ENCODE results near the gene FLII. TPM values are rescaled to one million over a fixed set of nuclear protein-coding genes. Genes with fewer than 3 reads are reported as not detected.
A peak's percentile ranks its signal among the peaks of the same experiment; 100 is the strongest.

Gene FLII
- total and polyA plus RNA-seq, 5 donors from 2014 or later, result 123 to 344 (median 131) TPM

- H3K9me3 ChIP-seq (ENCODE audit: control insufficient read depth in 2 of 2, low read length in 2 of 2), result no peaks in the 10 kb centered on the region
- no peak overlapping the region for H3K27ac ChIP-seq (ENCODE audit: insufficient read depth, low read length, poor library complexity, severe bottlenecking)
- Mint-ChIP-seq H3K27me3 (no peaks in the 10 kb centered on the region), H3K9me3 (no peaks in the 10 kb centered on the region), H3K36me3 (peaks cover 13% of the 10 kb centered on the region), H3K4me1 (no peaks in the 10 kb centered on the region), H3K27ac (peak overlapping the region in 2 of 3 donors; percentile 41 to 76), H3K4me3 (no peak overlapping the region)
- peaks cover 13% of the 10 kb centered on the region for H3K36me3 ChIP-seq (ENCODE audit: control insufficient read depth, insufficient read depth, low read length)
- H3K4me1 ChIP-seq (ENCODE audit: control insufficient read depth, insufficient read depth, low read length, poor library complexity, severe bottlenecking), result no peaks in the 10 kb centered on the region
- ATAC-seq (ENCODE audit: low read depth in 2 of 2), result no peak
- no peak overlapping the region for H3K4me3 ChIP-seq (ENCODE audit: low read depth, low read length)
- no peaks in the 10 kb centered on the region for H3K27me3 ChIP-seq (ENCODE audit: control insufficient read depth, insufficient read depth, low read length)
- no peak for DNase-seq
Measured at GRCh38 chr17:18235743-18236256, 22.7 kb downstream of the FLII start.

DNA sequence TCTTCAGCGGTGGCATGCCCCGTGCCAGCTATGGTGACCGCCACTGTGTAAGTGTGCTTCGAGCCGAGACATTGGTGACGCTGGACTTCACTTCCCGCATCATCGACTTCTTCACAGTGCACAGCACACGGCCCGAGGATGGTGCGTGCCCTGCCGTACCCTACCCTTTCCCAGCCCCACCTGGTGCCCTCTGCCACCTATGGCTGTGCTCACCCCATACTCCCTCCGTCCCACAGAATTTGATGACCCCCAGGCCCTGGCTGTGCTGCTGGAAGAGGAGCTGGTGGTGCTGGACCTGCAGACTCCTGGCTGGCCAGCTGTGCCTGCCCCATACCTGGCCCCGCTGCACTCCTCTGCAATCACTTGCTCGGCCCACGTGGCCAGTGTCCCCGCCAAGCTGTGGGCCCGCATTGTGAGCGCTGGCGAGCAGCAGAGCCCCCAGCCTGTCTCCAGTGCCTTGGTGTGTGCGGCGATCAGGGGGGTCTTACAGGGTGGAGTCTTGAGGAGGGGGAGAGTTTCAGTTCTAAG, 23.6 kb downstream of the FLII start:
- Mint-ChIP-seq H3K27me3 (no peaks in the 10 kb centered on the region), H3K4me3 (no peak overlapping the region), H3K27ac (no peak overlapping the region), H3K36me3 (peaks cover 13% of the 10 kb centered on the region), H3K9me3 (no peaks in the 10 kb centered on the region), H3K4me1 (peaks cover 0 to 2% (median 0%) of the 10 kb centered on the region in 4 donors)
- H3K27me3 ChIP-seq (ENCODE audit: control insufficient read depth, insufficient read depth, low read length), result no peaks in the 10 kb centered on the region
- H3K4me3 ChIP-seq (ENCODE audit: low read depth, low read length), result no peak overlapping the region
- no peaks in the 10 kb centered on the region for H3K4me1 ChIP-seq (ENCODE audit: control insufficient read depth, insufficient read depth, low read length, poor library complexity, severe bottlenecking)
- H3K9me3 ChIP-seq (ENCODE audit: control insufficient read depth in 2 of 2, low read length in 2 of 2), result no peaks in the 10 kb centered on the region
- H3K27ac ChIP-seq (ENCODE audit: insufficient read depth, low read length, poor library complexity, severe bottlenecking), result no peak overlapping the region
- H3K36me3 ChIP-seq (ENCODE audit: control insufficient read depth, insufficient read depth, low read length), result peaks cover 13% of the 10 kb centered on the region
- no peak for DNase-seq
- ATAC-seq (ENCODE audit: low read depth in 2 of 2), result no peak

DNA sequence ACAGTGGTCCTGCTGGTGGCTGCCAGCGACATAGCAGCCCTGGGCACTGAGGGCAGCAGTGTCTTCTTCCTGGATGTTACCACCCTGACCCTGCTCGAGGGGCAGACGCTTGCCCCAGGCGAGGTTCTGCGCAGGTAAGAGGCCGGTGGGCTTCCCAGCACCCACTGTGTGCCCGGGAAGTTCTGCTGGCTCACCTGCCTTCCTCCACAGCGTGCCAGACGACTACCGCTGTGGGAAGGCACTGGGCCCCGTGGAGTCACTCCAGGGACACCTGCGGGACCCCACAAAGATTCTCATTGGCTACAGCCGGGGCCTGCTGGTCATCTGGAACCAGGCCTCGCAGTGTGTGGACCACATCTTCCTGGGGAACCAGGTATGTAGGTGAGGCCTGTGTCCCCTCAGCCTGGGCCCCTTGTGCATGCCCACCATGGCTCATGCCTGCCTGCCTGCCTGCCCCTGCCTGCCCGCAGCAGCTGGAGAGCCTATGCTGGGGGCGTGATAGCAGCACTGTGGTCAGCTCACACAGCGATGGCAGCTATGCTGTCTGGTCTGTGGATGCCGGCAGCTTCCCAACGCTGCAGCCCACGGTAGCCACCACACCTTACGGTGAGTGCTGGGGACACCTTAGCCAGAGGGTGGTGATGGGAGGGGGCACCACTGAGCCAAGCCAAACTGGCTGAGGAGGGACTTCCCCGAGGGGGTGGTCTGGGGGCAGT, 24.6 kb downstream of the FLII start:
- Histone ChIP-seq H3K9me3 (ENCODE audit: control insufficient read depth in 2 of 2, low read length in 2 of 2) (no peaks in the 10 kb centered on the region), H3K4me1 (ENCODE audit: control insufficient read depth, insufficient read depth, low read length, poor library complexity, severe bottlenecking) (no peaks in the 10 kb centered on the region), H3K36me3 (ENCODE audit: control insufficient read depth, insufficient read depth, low read length) (peaks cover 13% of the 10 kb centered on the region), H3K4me3 (ENCODE audit: low read depth, low read length) (no peak overlapping the region), H3K27ac (ENCODE audit: insufficient read depth, low read length, poor library complexity, severe bottlenecking) (no peak overlapping the region), H3K27me3 (ENCODE audit: control insufficient read depth, insufficient read depth, low read length) (no peaks in the 10 kb centered on the region)
- H3K9me3 Mint-ChIP-seq, result no peaks in the 10 kb centered on the region
- H3K4me3 Mint-ChIP-seq, result peak overlapping the region in 1 of 4 donors; percentile 12
- peaks cover 13% of the 10 kb centered on the region for H3K36me3 Mint-ChIP-seq
- ATAC-seq (ENCODE audit: low read depth in 2 of 2) (no peak), DNase-seq (no peak)
- no peak overlapping the region for H3K27ac Mint-ChIP-seq
- no peaks in the 10 kb centered on the region for H3K27me3 Mint-ChIP-seq
- peaks cover 0 to 9% (median 0%) of the 10 kb centered on the region in 4 donors for H3K4me1 Mint-ChIP-seq

DNA sequence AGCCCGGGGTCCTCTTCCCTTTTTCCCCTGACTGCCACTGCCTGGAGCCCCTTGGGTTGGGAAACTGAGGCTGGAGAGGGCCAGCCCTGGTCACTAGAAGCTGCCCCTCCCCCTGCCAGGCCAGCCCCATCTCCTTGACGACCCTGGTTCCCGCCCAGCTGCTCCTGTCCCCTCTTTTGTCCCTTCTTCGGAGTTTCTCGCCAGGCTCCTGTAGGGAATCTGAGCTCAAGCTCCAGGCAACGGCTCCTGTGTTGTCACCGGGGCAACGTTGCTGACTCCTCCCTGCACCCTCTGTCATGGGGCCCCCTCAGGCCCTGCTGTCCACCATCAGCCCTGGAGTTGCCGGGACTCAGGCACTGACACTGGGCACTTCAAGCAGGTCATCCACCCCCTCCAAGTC, 27.4 kb downstream of the FLII start:
- H3K36me3 ChIP-seq (ENCODE audit: control insufficient read depth, insufficient read depth, low read length), result peaks cover 13% of the 10 kb centered on the region
- H3K9me3 Mint-ChIP-seq, result peaks cover 0 to 2% (median 0%) of the 10 kb centered on the region in 7 donors
- H3K27me3 ChIP-seq (ENCODE audit: control insufficient read depth, insufficient read depth, low read length), result no peaks in the 10 kb centered on the region
- peaks cover 0 to 35% (median 12%) of the 10 kb centered on the region in 4 donors for H3K4me1 Mint-ChIP-seq
- peaks cover 9% of the 10 kb centered on the region for H3K4me1 ChIP-seq (ENCODE audit: control insufficient read depth, insufficient read depth, low read length, poor library complexity, severe bottlenecking)
- DNase-seq (no peak), ATAC-seq (ENCODE audit: low read depth in 2 of 2) (no peak)
- H3K36me3 Mint-ChIP-seq, result peaks cover 7% of the 10 kb centered on the region
- H3K27ac Mint-ChIP-seq, result no peak overlapping the region
- H3K4me3 Mint-ChIP-seq, result no peak overlapping the region
- no peak overlapping the region for H3K27ac ChIP-seq (ENCODE audit: insufficient read depth, low read length, poor library complexity, severe bottlenecking)
- H3K27me3 Mint-ChIP-seq, result no peaks in the 10 kb centered on the region
- H3K4me3 ChIP-seq (ENCODE audit: low read depth, low read length), result no peak overlapping the region
- H3K9me3 ChIP-seq (ENCODE audit: control insufficient read depth in 2 of 2, low read length in 2 of 2), result no peaks in the 10 kb centered on the region

- no peak overlapping the region for H3K4me3 Mint-ChIP-seq
- peaks cover 7% of the 10 kb centered on the region for H3K36me3 Mint-ChIP-seq
- Histone ChIP-seq H3K27ac (ENCODE audit: insufficient read depth, low read length, poor library complexity, severe bottlenecking) (no peak overlapping the region), H3K36me3 (ENCODE audit: control insufficient read depth, insufficient read depth, low read length) (peaks cover 13% of the 10 kb centered on the region), H3K27me3 (ENCODE audit: control insufficient read depth, insufficient read depth, low read length) (no peaks in the 10 kb centered on the region), H3K4me3 (ENCODE audit: low read depth, low read length) (no peak overlapping the region), H3K9me3 (ENCODE audit: control insufficient read depth in 2 of 2, low read length in 2 of 2) (no peaks in the 10 kb centered on the region), H3K4me1 (ENCODE audit: control insufficient read depth, insufficient read depth, low read length, poor library complexity, severe bottlenecking) (peaks cover 13% of the 10 kb centered on the region)
- ATAC-seq (ENCODE audit: low read depth in 2 of 2), result no peak
- H3K27ac Mint-ChIP-seq, result no peak overlapping the region
- H3K9me3 Mint-ChIP-seq, result peaks cover 0 to 2% (median 0%) of the 10 kb centered on the region in 7 donors
- H3K27me3 Mint-ChIP-seq, result no peaks in the 10 kb centered on the region
- H3K4me1 Mint-ChIP-seq, result peaks cover 0 to 38% (median 16%) of the 10 kb centered on the region in 4 donors
- no peak for DNase-seq
Measured at GRCh38 chr17:18230288-18231141, 28.0 kb downstream of the FLII start.

DNA sequence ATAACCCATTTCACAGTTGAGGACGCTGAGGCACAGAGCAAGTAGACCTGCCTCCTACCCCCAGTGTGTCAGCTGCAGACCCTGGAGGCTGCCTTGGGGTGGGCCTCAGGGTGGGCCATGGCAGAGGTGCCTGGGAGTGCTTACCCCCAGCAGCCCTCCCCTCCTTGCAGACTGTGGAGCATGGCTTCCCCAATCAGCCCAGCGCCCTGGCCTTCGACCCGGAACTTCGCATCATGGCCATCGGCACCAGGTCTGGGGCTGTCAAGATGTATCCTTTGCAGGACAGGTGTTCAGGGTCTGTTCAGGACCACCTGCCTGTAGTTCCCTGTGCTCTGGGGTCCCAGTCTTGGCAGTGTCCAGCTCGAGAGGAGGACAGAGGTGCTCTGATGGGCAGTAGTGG, 28.8 kb downstream of the FLII start:
- H3K27ac ChIP-seq (ENCODE audit: insufficient read depth, low read length, poor library complexity, severe bottlenecking), result no peak overlapping the region
- no peak overlapping the region for H3K4me3 ChIP-seq (ENCODE audit: low read depth, low read length)
- Mint-ChIP-seq H3K27me3 (no peaks in the 10 kb centered on the region), H3K36me3 (peaks cover 3% of the 10 kb centered on the region), H3K4me1 (peaks cover 0 to 41% (median 16%) of the 10 kb centered on the region in 4 donors), H3K4me3 (no peak overlapping the region), H3K27ac (no peak overlapping the region), H3K9me3 (peaks cover 0 to 2% (median 0%) of the 10 kb centered on the region in 7 donors)
- ATAC-seq (ENCODE audit: low read depth in 2 of 2) (no peak), DNase-seq (no peak)
- H3K27me3 ChIP-seq (ENCODE audit: control insufficient read depth, insufficient read depth, low read length), result no peaks in the 10 kb centered on the region
- H3K9me3 ChIP-seq (ENCODE audit: control insufficient read depth in 2 of 2, low read length in 2 of 2), result no peaks in the 10 kb centered on the region
- H3K4me1 ChIP-seq (ENCODE audit: control insufficient read depth, insufficient read depth, low read length, poor library complexity, severe bottlenecking), result peaks cover 17% of the 10 kb centered on the region
- H3K36me3 ChIP-seq (ENCODE audit: control insufficient read depth, insufficient read depth, low read length), result peaks cover 13% of the 10 kb centered on the region

DNA sequence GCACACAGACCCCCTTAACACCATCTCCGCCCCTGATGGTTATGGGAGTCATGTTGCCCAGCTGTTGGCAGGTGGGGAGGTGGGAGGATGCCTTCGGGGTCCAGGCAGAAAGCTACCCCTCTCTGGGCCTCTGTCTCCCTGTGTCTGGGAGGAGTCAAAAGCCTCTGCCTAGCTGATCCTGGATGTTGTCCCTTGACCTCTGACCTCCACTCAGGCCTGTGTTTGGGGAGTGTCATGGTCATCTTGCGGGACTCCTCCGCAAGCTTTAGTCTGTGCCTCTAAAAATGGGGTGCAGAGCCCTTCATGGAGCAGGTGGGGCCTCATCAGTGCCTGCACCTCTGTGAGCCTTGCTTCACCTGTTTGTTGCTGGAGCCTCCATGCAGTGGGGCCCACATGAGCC, 29.3 kb downstream of the FLII start:
- H3K27me3 Mint-ChIP-seq, result no peaks in the 10 kb centered on the region
- ATAC-seq (ENCODE audit: low read depth in 2 of 2) (no peak), DNase-seq (no peak)
- H3K9me3 Mint-ChIP-seq, result peaks cover 0 to 2% (median 0%) of the 10 kb centered on the region in 7 donors
- no peaks in the 10 kb centered on the region for H3K36me3 Mint-ChIP-seq
- H3K27me3 ChIP-seq (ENCODE audit: control insufficient read depth, insufficient read depth, low read length), result no peaks in the 10 kb centered on the region
- H3K27ac Mint-ChIP-seq, result no peak overlapping the region
- H3K27ac ChIP-seq (ENCODE audit: insufficient read depth, low read length, poor library complexity, severe bottlenecking), result no peak overlapping the region
- H3K9me3 ChIP-seq (ENCODE audit: control insufficient read depth in 2 of 2, low read length in 2 of 2), result no peaks in the 10 kb centered on the region
- H3K4me3 ChIP-seq (ENCODE audit: low read depth, low read length), result no peak overlapping the region
- H3K4me1 ChIP-seq (ENCODE audit: control insufficient read depth, insufficient read depth, low read length, poor library complexity, severe bottlenecking), result peaks cover 18% of the 10 kb centered on the region
- H3K36me3 ChIP-seq (ENCODE audit: control insufficient read depth, insufficient read depth, low read length), result peaks cover 10% of the 10 kb centered on the region
- peak overlapping the region in 1 of 4 donors; percentile 65 for H3K4me3 Mint-ChIP-seq
- peaks cover 0 to 42% (median 16%) of the 10 kb centered on the region in 4 donors for H3K4me1 Mint-ChIP-seq
